Head of caudate nucleus (tissue), 42 donors: ENCODE data around the gene PPARG.
"Not testable (repeated sequence)": the region's sequence is repeated elsewhere in the genome, so short reads cannot be mapped to it uniquely, and the experiment has no call there.

Experiments
- DNase-seq, 42 donors: peaks; one replicate each; pipeline versions ENCODE4 v3.0.0 to v3.0.0-alpha.2; 2020 to 2021; ENCODE audit warnings: mixed read lengths in 7 of 42
- intact Hi-C: fragments of 100-400 bp; cut with DNase I; formaldehyde crosslinking; loops from one replicate; pipeline ENCODE4 v1.15.0; 2022

The PPARG gene

DNA sequence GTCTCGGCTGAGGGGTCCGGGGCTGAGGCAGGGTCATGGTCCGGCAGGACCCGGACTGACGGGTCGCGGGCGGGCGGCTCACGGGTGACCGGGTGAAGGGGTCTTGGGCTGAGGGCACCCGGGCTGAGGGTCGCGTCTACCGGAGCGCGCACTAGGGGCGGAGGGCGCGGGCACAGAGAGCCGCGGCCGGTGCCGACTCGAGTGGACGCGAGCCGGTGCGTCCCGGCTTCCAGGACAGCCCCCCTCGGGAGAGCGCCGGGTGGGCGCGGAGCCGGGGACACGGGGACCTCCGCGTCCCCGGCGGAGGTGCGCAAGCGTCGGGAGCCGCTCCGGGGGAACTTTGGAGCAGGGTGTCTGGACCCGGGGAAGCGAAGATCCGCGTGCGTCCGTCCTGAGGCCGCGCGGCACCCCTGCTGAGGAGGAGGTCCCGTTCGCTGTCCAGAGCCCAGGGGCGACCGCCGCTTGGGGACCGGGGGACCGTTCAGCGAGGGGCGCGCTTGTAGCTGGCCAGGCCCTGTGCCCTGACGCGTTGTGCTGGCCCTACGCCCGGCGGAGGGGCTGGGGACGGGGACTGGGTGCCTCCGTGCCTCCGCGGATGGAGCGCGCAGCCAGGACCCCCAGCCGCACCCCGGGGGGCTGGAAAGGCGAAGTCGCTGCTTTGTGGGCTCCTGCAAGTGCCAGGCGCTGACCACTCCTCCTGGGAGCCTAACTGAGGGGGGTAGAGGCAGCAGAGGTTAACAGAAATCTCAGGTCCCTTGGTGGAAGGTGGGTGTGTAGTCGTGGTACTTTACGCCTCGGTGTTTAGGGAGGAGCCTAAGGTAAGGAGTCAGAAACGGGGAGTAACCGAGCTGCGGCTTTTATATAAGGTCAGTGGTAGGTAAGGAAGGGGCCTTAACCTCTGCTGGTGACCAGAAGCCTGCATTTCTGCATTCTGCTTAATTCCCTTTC, at the start of gene PPARG:
PPARG (plus strand) TSS at position 889 of the 948 bp plus-strand sequence. CDS start 90,642 bp downstream, outside the sequence.
- DNase-seq, result peak in 13 of 42 donors; percentile 5 to 69 (median 20)
- intact Hi-C loops, result no loop called here

DNA sequence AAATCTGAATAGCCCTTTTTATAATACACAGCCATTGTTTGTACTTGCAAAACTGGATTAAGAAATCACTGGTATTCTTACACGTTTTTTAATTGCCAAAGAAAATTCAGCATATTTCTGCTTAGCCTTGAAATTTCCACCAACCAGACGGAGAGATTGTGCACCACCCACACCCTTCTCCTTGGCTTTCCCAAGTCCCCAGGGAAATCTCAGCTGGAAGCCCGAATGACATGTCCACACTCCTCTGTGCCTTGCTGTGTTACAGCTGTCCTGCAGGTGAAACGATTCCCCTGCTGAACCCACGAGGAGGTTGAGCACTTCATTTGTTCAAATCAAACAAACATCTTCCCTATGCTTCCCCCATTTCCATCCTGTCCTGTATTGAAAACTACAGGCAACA, 49.6 kb upstream of the PPARG start:
- no peak for DNase-seq
- intact Hi-C loops, result no loop called here

- intact Hi-C loops, result no loop called here
- no peak for DNase-seq
Measured at GRCh38 chr3:12242772-12243171, 46.1 kb upstream of the PPARG start.

GRCh38 chr3:12246497-12247163, 42.2 kb upstream of the PPARG start:
- intact Hi-C loops, result no loop called here
- DNase-seq, result no peak

DNA sequence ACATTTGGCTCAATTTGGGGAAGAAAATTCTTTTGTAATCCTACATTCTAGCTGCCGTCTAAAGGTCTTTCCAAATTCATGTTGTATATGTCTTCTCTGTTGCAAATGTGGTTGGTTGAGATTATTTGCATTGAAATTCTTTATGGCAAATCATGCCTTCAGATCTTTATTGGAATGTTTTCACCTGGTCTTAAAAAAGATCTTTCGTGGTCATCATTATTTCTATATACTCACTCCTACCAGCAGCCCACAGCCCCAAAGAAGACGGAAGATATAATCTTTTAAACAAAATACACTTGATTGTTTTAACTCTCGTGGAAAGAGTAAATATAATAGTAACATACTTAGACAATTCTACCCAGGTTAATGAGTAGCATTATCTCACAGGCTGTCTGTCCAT, 41.5 kb upstream of the PPARG start:
- no peak for DNase-seq
- intact Hi-C loops, result no loop called here

DNA sequence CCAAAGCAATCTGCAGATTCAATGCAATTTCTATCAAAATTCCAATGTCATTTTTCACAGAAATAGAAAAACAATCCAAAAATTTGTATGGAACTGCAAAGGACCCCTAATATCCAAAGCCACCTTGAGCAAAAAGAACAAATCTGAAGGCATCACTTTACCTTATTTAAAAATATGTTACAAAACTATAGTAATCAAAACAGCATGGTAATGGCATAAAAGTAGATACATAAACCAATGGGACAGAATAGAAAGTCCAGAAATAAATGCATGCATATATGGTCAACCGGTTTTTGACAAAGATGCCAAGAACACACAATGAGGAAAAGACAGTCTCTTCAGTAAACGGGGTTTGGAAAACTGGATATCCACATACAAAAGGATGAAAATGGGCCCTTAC, 39.4 kb upstream of the PPARG start:
- intact Hi-C loops, result no loop called here
- no peak for DNase-seq

DNA sequence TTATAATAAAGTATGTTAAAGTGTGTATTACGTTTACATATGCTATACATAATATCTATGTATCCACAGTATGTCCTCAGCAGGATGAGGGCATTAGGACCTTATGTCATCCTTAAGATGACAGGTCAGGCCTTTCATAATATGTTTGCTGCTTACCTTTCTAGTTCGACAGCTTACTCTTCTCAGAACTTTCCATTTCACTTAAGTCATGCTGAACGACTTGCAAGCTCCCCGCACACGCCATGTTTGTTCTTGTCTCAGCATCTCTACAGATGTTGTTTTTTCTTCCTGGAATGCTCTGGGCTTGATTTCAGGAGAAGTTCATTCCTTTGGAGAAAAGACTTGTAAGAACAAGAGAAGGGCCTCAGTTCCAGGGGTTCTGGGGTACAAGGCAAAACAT, 36.0 kb upstream of the PPARG start:
- intact Hi-C loops, result no loop called here
- DNase-seq, result no peak

- intact Hi-C loops, result no loop called here
- no peak for DNase-seq
Measured at GRCh38 chr3:12253516-12254343, 35.1 kb upstream of the PPARG start.

- intact Hi-C loops, result no loop called here
- DNase-seq, result no peak
Measured at GRCh38 chr3:12255393-12255792, 33.5 kb upstream of the PPARG start.

DNA sequence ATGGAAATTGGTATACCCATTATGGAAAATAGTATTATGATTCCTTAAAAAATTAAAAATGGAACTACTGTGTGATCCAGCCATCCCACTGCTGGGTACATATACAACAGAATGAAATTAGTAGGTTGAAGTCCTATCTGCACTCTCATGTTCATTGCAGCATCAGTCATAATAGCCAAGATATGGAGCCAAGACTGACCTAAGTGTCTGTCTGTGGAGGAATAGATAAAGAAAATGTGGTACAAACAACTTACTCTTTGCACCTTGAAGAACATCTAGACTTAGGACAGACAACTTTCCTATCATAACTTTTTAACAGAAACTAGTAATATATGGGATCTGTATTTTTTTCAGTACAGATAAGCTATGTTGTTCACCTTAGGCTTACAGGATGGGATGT, 30.0 kb upstream of the PPARG start:
- no peak for DNase-seq
- intact Hi-C loops, result no loop called here

DNA sequence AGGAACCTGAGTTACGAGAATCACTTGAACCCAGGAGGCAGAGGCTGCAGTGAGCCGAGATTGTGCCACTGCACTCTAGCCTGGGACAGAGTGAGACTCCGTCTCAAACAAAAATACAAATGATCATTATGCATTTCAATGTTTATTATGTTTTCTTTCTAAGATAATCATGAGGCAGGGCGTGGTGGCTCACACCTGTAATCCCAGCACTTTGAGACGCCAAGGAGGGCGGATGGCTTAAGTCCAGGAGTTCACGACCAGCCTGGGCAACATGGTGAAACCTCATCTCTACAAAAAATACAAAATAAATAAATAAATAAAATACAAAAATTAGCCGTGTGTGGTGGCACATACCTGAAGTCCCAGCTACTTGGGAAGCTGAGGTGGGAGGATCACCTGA, 26.7 kb upstream of the PPARG start:
- DNase-seq, intact Hi-C loops: not testable (repeated sequence)

DNA sequence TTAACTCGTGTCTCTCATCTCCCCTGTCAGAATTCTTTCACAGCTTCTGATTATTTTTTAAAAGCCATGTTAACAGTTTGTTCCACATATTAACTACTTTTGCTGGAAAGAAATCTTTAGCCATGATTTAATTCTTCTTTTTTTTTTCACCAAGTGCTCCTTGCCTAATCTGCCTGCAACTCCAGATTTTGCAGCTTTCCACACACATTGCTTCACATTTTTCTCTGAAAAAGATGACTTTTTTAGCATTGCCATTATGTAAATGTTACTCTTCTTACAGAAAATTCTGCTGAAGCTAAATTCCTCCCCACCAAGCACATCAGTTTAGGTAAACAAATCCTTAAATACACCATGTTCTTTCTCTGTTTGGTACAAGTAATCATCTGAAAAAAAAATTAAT, 23.4 kb upstream of the PPARG start:
- no peak for DNase-seq
- intact Hi-C loops, result no loop called here

- intact Hi-C loops, result no loop called here
- DNase-seq, result no peak
Measured at GRCh38 chr3:12266038-12266437, 22.8 kb upstream of the PPARG start.

- intact Hi-C loops, result no loop called here
- no peak for DNase-seq
Measured at GRCh38 chr3:12267376-12268030, 21.4 kb upstream of the PPARG start.

DNA sequence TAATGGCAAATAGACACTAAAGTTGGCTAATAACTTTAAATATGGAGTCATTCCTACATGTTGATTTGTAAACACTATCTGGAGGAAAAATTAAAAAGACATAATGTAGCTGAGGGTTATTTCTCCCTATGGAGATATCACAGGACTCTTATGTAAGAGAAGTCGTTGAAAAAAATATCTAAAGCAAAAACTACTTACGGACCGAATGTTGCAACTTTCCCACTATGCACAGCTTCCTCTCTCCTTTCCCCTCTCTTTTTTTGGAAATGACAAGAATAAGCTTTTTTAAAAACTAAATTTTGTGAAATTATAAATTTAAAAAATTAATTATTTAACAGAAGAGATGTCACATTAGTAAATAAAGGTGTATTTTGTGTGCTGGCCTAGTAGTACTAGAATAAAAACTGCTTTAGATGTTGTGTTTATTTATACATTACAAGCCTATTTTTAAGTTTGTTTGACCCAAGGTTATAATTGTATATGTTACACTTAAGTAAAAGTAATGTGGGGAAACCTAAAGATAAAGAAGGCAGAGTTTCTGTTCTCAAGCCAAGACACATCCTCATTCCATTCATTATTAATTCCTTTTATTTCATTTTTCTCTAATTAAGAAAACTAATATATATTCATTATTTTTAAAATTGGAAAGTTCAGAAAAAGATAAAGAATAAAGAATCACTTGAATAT, 20.7 kb upstream of the PPARG start:
- no peak for DNase-seq
- intact Hi-C loops, result no loop called here

DNA sequence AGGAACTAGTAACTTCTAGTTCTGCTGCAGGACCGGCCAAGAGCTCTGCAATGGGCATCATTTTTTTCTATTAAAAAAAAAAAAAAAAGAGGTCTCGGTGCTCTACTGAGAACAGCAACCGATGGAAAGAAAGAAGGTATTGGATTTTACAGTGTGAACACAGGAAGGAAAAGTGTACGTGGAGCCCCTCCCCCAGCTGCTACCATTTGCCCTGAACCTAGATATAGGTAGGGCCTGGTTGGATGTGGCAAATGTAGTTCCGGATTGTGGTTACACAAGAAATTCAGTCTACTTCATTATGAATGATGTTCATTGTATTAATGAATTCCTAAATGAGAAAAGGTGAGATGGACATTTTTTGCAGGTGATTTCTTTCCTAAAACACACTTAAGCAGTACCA, 17.9 kb upstream of the PPARG start:
- intact Hi-C loops, result no loop called here
- DNase-seq, result no peak

- no peak for DNase-seq
- intact Hi-C loops, result no loop called here
Measured at GRCh38 chr3:12273045-12273695, 15.7 kb upstream of the PPARG start.

- no peak for DNase-seq
- intact Hi-C loops, result no loop called here
Measured at GRCh38 chr3:12275974-12276650, 12.8 kb upstream of the PPARG start.
